IMR-90 (cell line): ENCODE data around the gene SLC52A3. TPM values are rescaled to one million over a fixed set of nuclear protein-coding genes. Genes with fewer than 3 reads are reported as not detected.

Source experiments
- ATAC-seq: fragments of 200-7000 bp; cut with Tn5 transposase; 2 replicates; pipeline ENCODE4 v1.9.1; 2020; ENCODE audit warnings: low read depth, mild to moderate bottlenecking, moderate library complexity
- BruUV-seq: library from RNA; stranded (reverse); fragments of 400-500 nt; replicated peaks from 2 replicates; lab custom pipeline; 2021; lab: Mats Ljungman, UMichigan
- CTCF ChIA-PET: fragments of 300-600 bp; formaldehyde crosslinking; extraction: SDS; loops from one replicate; lab custom pipeline; 2021; ENCODE audit warnings: antibody characterized with exemption; lab: Yijun Ruan, JAX
- POLR2A ChIA-PET: fragments of 300-600 bp; sonication (Branson Sonifier 250); formaldehyde crosslinking; loops from one replicate; lab custom pipeline; 2022; ENCODE audit warnings: antibody characterized with exemption; ENCODE audit not compliant: unreplicated experiment; lab: Charles Lee
- DNase-seq: peaks from one replicate; pipeline ENCODE4 v3.0.0; 2013
- H2AFZ ChIP-seq: replicated peaks from 2 replicates; pipeline ENCODE3; 2013; ENCODE audit warnings: low read length, mild to moderate bottlenecking; ENCODE audit not compliant: poor library complexity
- H2AK5ac ChIP-seq: 2 replicates; pipeline ENCODE4 v1.6.1; 2013; ENCODE audit warnings: low read depth, low read length, inconsistent platforms
- H2AK9ac ChIP-seq: replicated peaks from 2 replicates; pipeline ENCODE3; 2013; ENCODE audit warnings: mild to moderate bottlenecking, low read depth, low read length, moderate library complexity; ENCODE audit not compliant: poor library complexity
- H2BK120ac ChIP-seq: 2 replicates; pipeline ENCODE4 v1.6.1; 2013; ENCODE audit warnings: low read depth, low read length, inconsistent platforms
- H2BK15ac ChIP-seq: 3 replicates; pipeline ENCODE4 v1.6.1; 2013; ENCODE audit warnings: low read depth, low read length, inconsistent platforms
- H2BK20ac ChIP-seq: 2 replicates; pipeline ENCODE4 v1.6.1; 2013; ENCODE audit warnings: low read depth, mild to moderate bottlenecking, inconsistent platforms, low read length, moderate library complexity
- H2BK5ac ChIP-seq: 2 replicates; pipeline ENCODE4 v1.6.1; 2013; ENCODE audit warnings: mild to moderate bottlenecking, low read depth, low read length, inconsistent platforms; ENCODE audit not compliant: poor library complexity, severe bottlenecking
- H3K14ac ChIP-seq: replicated peaks from 2 replicates; pipeline ENCODE4 v1.6.1; 2013; ENCODE audit warnings: low read depth, low read length, inconsistent platforms
- H3K18ac ChIP-seq: 2 replicates; pipeline ENCODE4 v1.6.1; 2013; ENCODE audit warnings: low read depth, low read length, control low read depth
- H3K23ac ChIP-seq: 2 replicates; pipeline ENCODE4 v1.6.1; 2013; ENCODE audit warnings: low read depth, low read length, inconsistent platforms
- H3K27ac ChIP-seq: 2 replicates; pipeline ENCODE4 v1.5.1; 2013; ENCODE audit warnings: mild to moderate bottlenecking, control low read depth, low read length; ENCODE audit not compliant: insufficient read depth
- H3K27me3 ChIP-seq: 2 replicates; pipeline ENCODE4 v1.6.1; 2013; ENCODE audit warnings: low read length; ENCODE audit not compliant: control insufficient read depth, insufficient read depth
- H3K36me3 ChIP-seq: 2 replicates; pipeline ENCODE4 v1.6.1; 2013; ENCODE audit warnings: low read length, mixed read lengths; ENCODE audit not compliant: control insufficient read depth, insufficient read depth
- H3K4ac ChIP-seq: 2 replicates; pipeline ENCODE4 v1.6.1; 2013; ENCODE audit warnings: low read depth, low read length, inconsistent platforms
- H3K4me1 ChIP-seq: 2 replicates; pipeline ENCODE4 v1.6.1; 2013; ENCODE audit warnings: low read length, mixed read lengths; ENCODE audit not compliant: control insufficient read depth, insufficient read depth
- H3K4me2 ChIP-seq: 2 replicates; pipeline ENCODE4 v1.6.1; 2013; ENCODE audit warnings: low read depth, mild to moderate bottlenecking, control low read depth, low read length, moderate library complexity
- H3K4me3 ChIP-seq: 2 replicates; pipeline ENCODE4 v1.5.1; 2013; ENCODE audit warnings: low read depth, mild to moderate bottlenecking, control low read depth, low read length, moderate library complexity; ENCODE audit not compliant: insufficient read depth
- H3K56ac ChIP-seq: 2 replicates; pipeline ENCODE4 v1.6.1; 2013; ENCODE audit warnings: low read length, inconsistent platforms; ENCODE audit not compliant: insufficient read depth; ENCODE audit errors: extremely low read depth
- H3K79me1 ChIP-seq, 2 experiments: 2 replicates each; pipeline ENCODE4 v1.6.1; 2013; ENCODE audit warnings: low read length in 2 of 2, inconsistent platforms in 1 of 2, low read depth in 1 of 2
- H3K9ac ChIP-seq: 2 replicates; pipeline ENCODE4 v1.6.1; 2013; ENCODE audit warnings: low read depth, low read length, control low read depth
- H3K9me1 ChIP-seq: 2 replicates; pipeline ENCODE4 v1.6.1; 2013; ENCODE audit warnings: low read length, inconsistent platforms; ENCODE audit not compliant: insufficient read depth
- H3K9me3 ChIP-seq: 2 replicates; pipeline ENCODE4 v1.6.1; 2013; ENCODE audit warnings: low read length; ENCODE audit not compliant: control insufficient read depth, insufficient read depth
- H4K20me1 ChIP-seq: 2 replicates; pipeline ENCODE4 v1.6.1; 2013; ENCODE audit warnings: low read length, inconsistent platforms; ENCODE audit not compliant: insufficient read depth
- H4K5ac ChIP-seq: 2 replicates; pipeline ENCODE4 v1.6.1; 2013; ENCODE audit warnings: mild to moderate bottlenecking, low read depth, low read length, control low read depth
- H4K8ac ChIP-seq, 2 experiments: 2 replicates each; pipeline ENCODE4 v1.6.1; 2013; ENCODE audit warnings: low read depth in 2 of 2, low read length in 2 of 2, control low read depth in 1 of 2, inconsistent platforms in 1 of 2
- H4K91ac ChIP-seq: 2 replicates; pipeline ENCODE4 v1.6.1; 2013; ENCODE audit warnings: low read depth, low read length, inconsistent platforms; ENCODE audit not compliant: insufficient read depth
- BHLHE40 ChIP-seq: fragments of 150-350 bp; IDR thresholded peaks from 2 replicates; pipeline ENCODE4 v1.6.1; 2016; ENCODE audit warnings: mild to moderate bottlenecking, low read depth, low read length
- CEBPB ChIP-seq: IDR thresholded peaks from 2 replicates; pipeline ENCODE4 v1.6.1; 2012; ENCODE audit warnings: low read depth, low read length, improper control_type of control experiment
- CHD1 ChIP-seq: IDR thresholded peaks from 2 replicates; pipeline ENCODE4 v1.6.1; 2012; ENCODE audit warnings: low read depth, low read length, improper control_type of control experiment
- FOS ChIP-seq: fragments of 150-350 bp; IDR thresholded peaks from 2 replicates; pipeline ENCODE4 v1.6.1; 2016; ENCODE audit warnings: low read depth, low read length
- MAFK ChIP-seq: IDR thresholded peaks from 2 replicates; pipeline ENCODE4 v1.6.1; 2012; ENCODE audit warnings: low read depth, low read length, improper control_type of control experiment
- MAZ ChIP-seq: IDR thresholded peaks from 2 replicates; pipeline ENCODE4 v1.6.1; 2012; ENCODE audit warnings: low read depth, mild to moderate bottlenecking, low read length, improper control_type of control experiment, moderate library complexity, borderline replicate concordance
- MXI1 ChIP-seq: IDR thresholded peaks from 2 replicates; pipeline ENCODE4 v1.6.1; 2012; ENCODE audit warnings: low read depth, mild to moderate bottlenecking, low read length, moderate library complexity, borderline replicate concordance
- NFE2L2 ChIP-seq: fragments of 150-350 bp; IDR thresholded peaks from 2 replicates; pipeline ENCODE4 v1.6.1; 2016; ENCODE audit warnings: low read depth, mild to moderate bottlenecking, low read length
- POLR2A ChIP-seq: IDR thresholded peaks from 2 replicates; pipeline ENCODE4 v1.6.1; 2012; ENCODE audit warnings: mild to moderate bottlenecking, low read depth, low read length
- RAD21 ChIP-seq: IDR thresholded peaks from 2 replicates; pipeline ENCODE4 v1.6.1; 2012; ENCODE audit warnings: low read length, improper control_type of control experiment
- RCOR1 ChIP-seq: IDR thresholded peaks from 2 replicates; pipeline ENCODE4 v1.6.1; 2012; ENCODE audit warnings: mild to moderate bottlenecking, low read length, improper control_type of control experiment; ENCODE audit not compliant: insufficient replicate concordance
- RFX5 ChIP-seq: IDR thresholded peaks from 2 replicates; pipeline ENCODE4 v1.8.0; 2012; ENCODE audit warnings: low read depth, mild to moderate bottlenecking, low read length, moderate library complexity
- SMC3 ChIP-seq: fragments of 150-350 bp; IDR thresholded peaks from 2 replicates; pipeline ENCODE4 v1.6.1; 2016; ENCODE audit warnings: low read depth, mild to moderate bottlenecking, antibody characterized with exemption, low read length, moderate library complexity
- WGBS, 2 experiments: methylation state at CpG; one replicate each; pipeline versions ENCODE4 v1.1.5 to v1.1.7; 2013; ENCODE audit warnings: missing lambda C conversion rate in 2 of 2; ENCODE audit not compliant: insufficient read length in 1 of 2; ENCODE audit errors: extremely low coverage in 2 of 2; 5-methylcytosine and 5-hydroxymethylcytosine counted together
- dilution Hi-C: fragments of 300-500 bp; cut with HindIII; formaldehyde crosslinking; loops from one replicate; pipeline ENCODE4 v1.14.3; 2018; ENCODE audit warnings: low sequenced_read_pairs; ENCODE audit not compliant: unreplicated experiment
- in situ Hi-C: fragments of 300-500 bp; cut with MboI; formaldehyde crosslinking; loops from 3 replicates; pipeline ENCODE4 v1.14.3; 2019; ENCODE audit warnings: low sequenced_read_pairs, inconsistent platforms, mixed read lengths
- intact Hi-C: fragments of 100-400 bp; cut with micrococcal nuclease; formaldehyde crosslinking; loops from 2 replicates; pipeline ENCODE4 v1.10.0; 2022
- polyA plus RNA-seq, 3 experiments: library from polyadenylated mRNA; depleted of rRNA; stranded (reverse); fragments of >200 nt; gene quantifications; 2 replicates each; pipeline ENCODE4 v1.2.3, GENCODE V29; 2012; ENCODE audit warnings: low replicate concordance in 1 of 3
- total RNA-seq: library from RNA; depleted of rRNA; stranded (reverse); fragments of >200 nt; gene quantifications from 2 replicates; pipeline ENCODE4 v1.2.3, GENCODE V29; 2012
- TF ChIP-seq, protein P1 (sequence below): fragments of 150-350 bp; IDR thresholded peaks from 2 replicates; pipeline ENCODE4 v1.6.1; 2016; ENCODE audit warnings: low read depth, mild to moderate bottlenecking, low read length, moderate library complexity, borderline replicate concordance
- TF ChIP-seq, protein P2 (sequence below): fragments of 150-350 bp; IDR thresholded peaks from 2 replicates; pipeline ENCODE4 v1.6.1; 2017; ENCODE audit warnings: mild to moderate bottlenecking, antibody characterized with exemption, low read length, low read depth
- TF ChIP-seq, protein P3 (sequence below): conservative IDR thresholded peaks from 2 replicates; pipeline ENCODE4 v1.5.1; 2012; ENCODE audit warnings: mild to moderate bottlenecking, low read depth, low read length, improper control_type of control experiment

The SLC52A3 gene
- total and polyA plus RNA-seq, 2 of the 4 experiments (the other 2 are of a cell fraction), result not detected

DNA sequence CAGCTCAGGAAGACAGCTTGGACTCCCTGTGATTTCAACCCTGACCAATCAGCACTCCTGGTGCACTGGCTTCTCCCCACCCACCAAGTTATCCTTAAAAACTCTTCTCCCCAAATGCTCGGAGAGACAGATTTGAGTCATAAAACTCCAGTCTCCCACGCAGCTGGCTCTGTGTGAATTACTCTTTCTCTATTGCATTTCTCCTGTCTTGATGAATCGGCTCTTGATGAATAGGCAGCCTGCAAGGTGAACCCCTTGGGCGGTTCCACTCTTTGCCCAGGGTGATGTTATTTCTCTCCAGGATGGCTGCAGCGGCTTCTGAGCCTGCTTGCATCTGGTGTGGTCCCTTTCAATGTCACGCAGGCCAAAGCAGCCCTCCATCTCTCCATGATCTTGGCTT, 12.4 kb downstream of the SLC52A3 start:
- H2BK15ac ChIP-seq, result no peak overlapping the region
- H3K9me3 ChIP-seq, result no peaks in the 10 kb centered on the region
- no TSS peak for BruUV-seq
- H3K23ac ChIP-seq, result no peak overlapping the region
- no peaks in the 10 kb centered on the region for H4K20me1 ChIP-seq
- TF ChIP-seq BHLHE40, result no peak
- TF ChIP-seq, protein P1, sequence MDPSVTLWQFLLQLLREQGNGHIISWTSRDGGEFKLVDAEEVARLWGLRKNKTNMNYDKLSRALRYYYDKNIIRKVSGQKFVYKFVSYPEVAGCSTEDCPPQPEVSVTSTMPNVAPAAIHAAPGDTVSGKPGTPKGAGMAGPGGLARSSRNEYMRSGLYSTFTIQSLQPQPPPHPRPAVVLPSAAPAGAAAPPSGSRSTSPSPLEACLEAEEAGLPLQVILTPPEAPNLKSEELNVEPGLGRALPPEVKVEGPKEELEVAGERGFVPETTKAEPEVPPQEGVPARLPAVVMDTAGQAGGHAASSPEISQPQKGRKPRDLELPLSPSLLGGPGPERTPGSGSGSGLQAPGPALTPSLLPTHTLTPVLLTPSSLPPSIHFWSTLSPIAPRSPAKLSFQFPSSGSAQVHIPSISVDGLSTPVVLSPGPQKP, result no peak
- TF ChIP-seq, protein P2, sequence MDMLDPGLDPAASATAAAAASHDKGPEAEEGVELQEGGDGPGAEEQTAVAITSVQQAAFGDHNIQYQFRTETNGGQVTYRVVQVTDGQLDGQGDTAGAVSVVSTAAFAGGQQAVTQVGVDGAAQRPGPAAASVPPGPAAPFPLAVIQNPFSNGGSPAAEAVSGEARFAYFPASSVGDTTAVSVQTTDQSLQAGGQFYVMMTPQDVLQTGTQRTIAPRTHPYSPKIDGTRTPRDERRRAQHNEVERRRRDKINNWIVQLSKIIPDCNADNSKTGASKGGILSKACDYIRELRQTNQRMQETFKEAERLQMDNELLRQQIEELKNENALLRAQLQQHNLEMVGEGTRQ, result no peak
- TF ChIP-seq MXI1, result no peak
- TF ChIP-seq RCOR1, result no peak
- no peak for TF ChIP-seq NFE2L2
- no peak for TF ChIP-seq MAZ
- TF ChIP-seq, protein P3, sequence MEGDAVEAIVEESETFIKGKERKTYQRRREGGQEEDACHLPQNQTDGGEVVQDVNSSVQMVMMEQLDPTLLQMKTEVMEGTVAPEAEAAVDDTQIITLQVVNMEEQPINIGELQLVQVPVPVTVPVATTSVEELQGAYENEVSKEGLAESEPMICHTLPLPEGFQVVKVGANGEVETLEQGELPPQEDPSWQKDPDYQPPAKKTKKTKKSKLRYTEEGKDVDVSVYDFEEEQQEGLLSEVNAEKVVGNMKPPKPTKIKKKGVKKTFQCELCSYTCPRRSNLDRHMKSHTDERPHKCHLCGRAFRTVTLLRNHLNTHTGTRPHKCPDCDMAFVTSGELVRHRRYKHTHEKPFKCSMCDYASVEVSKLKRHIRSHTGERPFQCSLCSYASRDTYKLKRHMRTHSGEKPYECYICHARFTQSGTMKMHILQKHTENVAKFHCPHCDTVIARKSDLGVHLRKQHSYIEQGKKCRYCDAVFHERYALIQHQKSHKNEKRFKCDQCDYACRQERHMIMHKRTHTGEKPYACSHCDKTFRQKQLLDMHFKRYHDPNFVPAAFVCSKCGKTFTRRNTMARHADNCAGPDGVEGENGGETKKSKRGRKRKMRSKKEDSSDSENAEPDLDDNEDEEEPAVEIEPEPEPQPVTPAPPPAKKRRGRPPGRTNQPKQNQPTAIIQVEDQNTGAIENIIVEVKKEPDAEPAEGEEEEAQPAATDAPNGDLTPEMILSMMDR, result no peak
- TF ChIP-seq RAD21, result no peak
- no peak for TF ChIP-seq POLR2A
- TF ChIP-seq RFX5, result no peak
- no peak for TF ChIP-seq CEBPB
- no peak for TF ChIP-seq SMC3
- no peak for TF ChIP-seq MAFK
- no peak for TF ChIP-seq CHD1
- no peak for TF ChIP-seq FOS
- H3K56ac ChIP-seq, result no peak overlapping the region
- no peak overlapping the region for H4K5ac ChIP-seq
- ChIA-PET CTCF (no interaction called here), POLR2A (no interaction called here)
- no peak overlapping the region for H3K27ac ChIP-seq
- peaks cover 10% of the 10 kb centered on the region for H3K27me3 ChIP-seq
- 45% methylated on average over 5 of the region's 6 CpGs; no CpG with 5 or more reads in 1 of the 2 experiments for WGBS, 2 experiments
- no peaks in the 10 kb centered on the region for H3K36me3 ChIP-seq
- H4K91ac ChIP-seq, result no peak overlapping the region
- no peak overlapping the region for H3K4me2 ChIP-seq
- H3K4me3 ChIP-seq, result no peak overlapping the region
- no peak for ATAC-seq
- H2AK9ac ChIP-seq, result no peak overlapping the region
- no peaks in the 10 kb centered on the region for H3K4me1 ChIP-seq
- no peak overlapping the region for H4K8ac ChIP-seq
- H3K9ac ChIP-seq, result no peak overlapping the region
- no peak overlapping the region for H2AFZ ChIP-seq
- no peaks in the 10 kb centered on the region for H3K9me1 ChIP-seq
- no peaks in the 10 kb centered on the region for H3K79me1 ChIP-seq
- H2AK5ac ChIP-seq, result no peak overlapping the region
- H2BK20ac ChIP-seq, result no peak overlapping the region
- in situ Hi-C loops (no loop called here), dilution Hi-C loops (no loop called here), intact Hi-C loops (no loop called here)
- H3K4ac ChIP-seq, result no peak overlapping the region
- no peak overlapping the region for H3K18ac ChIP-seq
- H3K14ac ChIP-seq, result no peak overlapping the region
- H2BK5ac ChIP-seq, result no peak overlapping the region
- H2BK120ac ChIP-seq, result no peak overlapping the region
- DNase-seq, result no peak
